NCI-H460 (cell line): ENCODE measurements around the gene UGCG. TPM values are rescaled to one million over a fixed set of nuclear protein-coding genes. Genes with fewer than 3 reads are reported as not detected.
"Not testable (repeated sequence)": the region's sequence is repeated elsewhere in the genome, so short reads cannot be mapped to it uniquely, and the experiment has no call there.

Source experiments
- DNase-seq: peaks from one replicate; pipeline ENCODE4 v3.0.0-alpha.2; 2016; ENCODE audit warnings: low read depth; ENCODE audit errors: extremely low read depth
- total RNA-seq: library from RNA; depleted of rRNA; stranded (reverse); fragments of >200 nt; shearing (Covaris generic); gene quantifications from 2 replicates; pipeline ENCODE4 v1.2.3, GENCODE V29; 2014

Gene UGCG
- total RNA-seq, 1 experiment from 2014 or later = 39.0 TPM

DNA sequence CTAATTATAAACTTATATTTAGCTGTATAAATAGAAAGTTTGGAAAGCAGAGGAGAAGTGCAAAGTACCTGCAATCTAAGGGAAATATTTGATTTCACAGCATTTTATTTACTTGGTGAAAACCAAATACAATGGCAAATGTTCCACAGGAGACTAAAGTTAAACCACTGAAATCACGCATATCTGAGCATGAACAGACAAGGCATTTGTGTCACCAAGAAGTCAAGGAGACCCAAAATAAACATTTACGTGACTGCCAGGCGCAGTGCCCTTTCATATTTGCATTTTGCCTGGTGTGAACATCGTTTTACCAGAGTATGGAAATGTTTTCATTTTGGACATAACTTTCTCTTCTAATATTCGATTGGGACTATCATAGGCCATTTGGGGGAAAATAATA lies 20.6 kb downstream of the UGCG start:
- no peak for DNase-seq

DNA sequence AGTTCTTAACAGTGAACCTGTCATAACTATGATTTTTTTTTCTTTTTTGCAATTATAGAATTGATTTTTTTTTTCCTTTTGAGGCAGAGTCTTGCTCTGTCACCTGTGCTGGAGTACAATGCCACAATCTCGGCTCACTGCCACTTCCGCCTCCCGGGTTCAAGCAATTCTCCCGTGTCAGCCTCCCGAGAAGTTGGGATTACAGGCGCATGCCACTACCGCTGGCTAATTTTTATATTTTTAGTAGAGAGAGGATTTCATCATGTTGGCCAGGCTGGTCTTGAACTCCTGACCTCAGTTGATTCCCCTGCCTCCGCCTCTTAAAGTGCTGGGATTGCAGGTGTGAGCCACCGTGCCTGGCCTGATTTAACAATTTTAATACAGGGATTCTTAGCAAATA lies 21.4 kb downstream of the UGCG start:
- no peak for DNase-seq

DNA sequence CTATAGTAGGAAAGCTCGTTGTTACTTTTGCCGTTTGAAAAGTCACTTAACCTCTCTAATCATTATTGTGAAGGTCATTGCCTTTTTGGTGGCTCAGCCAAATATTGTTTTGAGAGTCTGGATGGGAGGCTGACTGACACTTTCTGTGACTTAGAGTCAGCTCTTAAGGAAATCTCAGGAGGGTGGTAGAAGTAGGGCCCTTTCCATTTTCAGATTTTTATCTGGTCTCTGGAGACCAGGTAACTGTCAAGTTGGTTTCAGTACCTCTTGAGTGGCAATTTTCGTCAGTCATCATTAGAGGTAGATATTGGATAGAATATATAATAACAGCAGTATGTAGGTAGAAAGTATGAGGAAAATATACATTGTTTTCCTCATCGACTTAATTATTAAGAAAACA lies 23.3 kb downstream of the UGCG start:
- no peak for DNase-seq

- no peak for DNase-seq
These were observed 23.9 kb downstream of the UGCG start for GRCh38 chr9:111920531-111920930.

GRCh38 chr9:111922324-111923013 lies 25.9 kb downstream of the UGCG start:
- DNase-seq = no peak

DNA sequence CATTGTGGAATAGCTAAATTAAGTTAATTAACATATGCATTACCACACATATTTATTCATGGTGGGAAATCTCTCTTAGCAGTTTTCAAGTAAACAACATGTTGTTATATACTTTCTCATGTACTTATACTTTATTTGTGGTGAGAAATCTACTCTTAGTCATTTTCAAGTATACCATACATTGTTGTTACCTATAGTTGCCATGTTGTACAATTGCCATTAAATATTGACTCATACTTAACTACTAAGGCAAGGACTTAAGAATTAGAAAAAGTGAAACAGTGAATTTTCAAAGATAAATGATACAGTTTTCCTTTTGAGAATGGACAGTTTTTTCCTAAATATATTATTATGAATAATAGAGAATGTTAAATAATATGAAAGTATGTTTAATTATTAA lies 27.7 kb downstream of the UGCG start:
- no peak for DNase-seq

DNA sequence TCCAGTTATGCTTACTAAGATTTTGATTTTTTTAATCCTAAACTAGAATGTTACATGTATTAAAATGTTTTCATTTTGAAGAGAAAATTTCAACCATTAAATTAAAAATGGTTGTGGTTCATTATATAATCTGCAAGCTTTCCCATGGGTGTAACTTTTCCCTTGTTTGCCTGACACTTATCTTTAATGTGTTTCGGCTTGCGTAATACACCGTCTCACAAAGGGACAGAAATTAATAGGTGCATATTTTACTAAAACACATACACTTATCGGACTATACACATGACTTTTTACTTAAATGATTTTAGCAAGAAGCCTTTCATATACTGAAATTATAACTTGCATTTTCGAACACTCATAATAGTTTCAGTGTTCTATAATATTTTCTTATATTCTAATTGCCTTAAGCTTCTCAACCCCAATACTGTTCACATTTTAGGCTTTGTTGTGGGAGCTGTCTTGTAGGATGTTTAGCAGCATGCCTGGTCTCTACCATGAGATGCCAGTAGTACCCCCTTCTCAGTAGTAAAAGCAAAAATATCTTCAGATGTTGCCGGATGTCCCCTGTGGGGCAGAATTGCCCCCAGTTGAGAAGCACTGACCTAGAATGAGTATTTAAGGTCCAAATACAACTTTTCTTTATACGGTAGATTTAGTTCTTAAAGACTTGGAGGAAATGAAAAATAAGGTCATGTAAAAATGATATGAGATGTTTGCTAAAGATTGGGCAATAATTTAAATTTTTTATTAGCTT lies 28.6 kb downstream of the UGCG start:
- DNase-seq = no peak

DNA sequence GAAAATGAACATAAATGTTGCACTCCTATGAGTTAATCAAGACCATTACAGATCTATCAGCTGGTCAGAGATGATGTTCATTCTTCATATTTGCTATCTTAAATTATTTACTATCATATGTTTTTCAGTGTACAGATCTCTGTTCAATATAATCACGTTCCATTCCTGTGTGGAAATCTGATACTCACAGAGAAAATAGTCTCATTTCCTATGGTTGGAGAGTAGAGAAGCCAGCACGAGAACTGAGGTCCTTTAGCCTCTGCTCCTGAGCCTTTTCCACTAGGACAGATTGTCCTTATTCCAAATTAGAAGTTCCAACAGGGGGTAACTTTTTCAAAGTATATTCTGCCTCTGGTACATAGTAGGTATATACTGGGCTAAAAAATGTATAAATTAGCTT lies 29.2 kb downstream of the UGCG start:
- DNase-seq = no peak

- no peak for DNase-seq
These were observed 29.8 kb downstream of the UGCG start for GRCh38 chr9:111926421-111926875.

GRCh38 chr9:111928359-111928720 lies 31.7 kb downstream of the UGCG start:
- DNase-seq = no peak

- no peak for DNase-seq
These were observed 38.1 kb downstream of the UGCG start for GRCh38 chr9:111934747-111935146.

GRCh38 chr9:111936391-111936790 lies 39.8 kb downstream of the UGCG start:
- DNase-seq = no peak

DNA sequence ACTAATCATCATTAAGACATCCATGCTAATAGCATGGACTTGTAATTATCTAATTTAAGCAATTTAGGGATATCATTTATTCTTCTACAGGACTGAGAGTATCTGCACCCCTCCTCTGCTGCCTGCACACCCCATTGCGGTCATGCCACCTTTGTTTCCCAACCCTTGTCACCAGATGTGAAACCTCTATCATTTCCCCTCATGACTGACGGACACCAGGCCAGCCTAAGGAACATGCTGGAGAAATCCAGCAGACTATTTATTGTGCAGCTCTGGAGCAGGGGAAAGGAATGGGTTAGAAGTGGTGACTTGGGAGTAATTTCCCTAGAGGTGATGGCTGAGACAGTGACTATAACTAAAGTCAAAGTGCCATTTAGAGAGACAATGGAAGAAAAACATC lies 40.7 kb downstream of the UGCG start:
- no peak for DNase-seq

DNA sequence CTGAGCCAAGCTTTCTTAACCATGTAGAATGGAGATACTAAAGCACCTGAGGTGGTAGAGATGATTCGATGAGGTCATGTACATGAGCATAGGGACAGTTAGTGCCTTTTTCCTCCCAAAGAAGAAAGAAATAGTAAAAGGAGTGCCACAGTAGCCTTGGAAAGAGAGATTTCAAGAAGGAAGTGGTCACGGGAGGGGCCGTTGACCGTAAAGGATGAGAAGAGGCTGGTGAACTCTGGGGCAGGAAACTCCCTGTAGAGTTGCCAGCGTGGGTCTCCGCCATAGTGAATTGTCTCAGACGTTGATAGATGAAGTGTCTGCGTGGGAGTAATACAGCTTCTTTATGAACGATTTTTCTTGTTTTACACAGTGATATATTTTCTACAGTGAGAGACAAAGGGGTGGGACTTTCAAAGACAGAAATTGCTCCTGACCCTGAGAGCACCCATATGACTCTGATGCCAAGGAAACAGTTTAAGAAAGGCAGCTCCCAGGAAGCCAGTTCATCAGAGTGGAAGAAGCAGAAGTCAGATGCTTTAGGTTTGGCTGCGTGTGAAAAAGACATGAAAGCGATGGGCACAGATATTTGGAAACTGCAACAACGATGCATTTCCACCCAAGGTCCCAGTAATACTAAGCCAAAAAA lies 41.3 kb downstream of the UGCG start:
- no peak for DNase-seq

- no peak for DNase-seq
These were observed 41.8 kb downstream of the UGCG start for GRCh38 chr9:111938427-111938800.

DNA sequence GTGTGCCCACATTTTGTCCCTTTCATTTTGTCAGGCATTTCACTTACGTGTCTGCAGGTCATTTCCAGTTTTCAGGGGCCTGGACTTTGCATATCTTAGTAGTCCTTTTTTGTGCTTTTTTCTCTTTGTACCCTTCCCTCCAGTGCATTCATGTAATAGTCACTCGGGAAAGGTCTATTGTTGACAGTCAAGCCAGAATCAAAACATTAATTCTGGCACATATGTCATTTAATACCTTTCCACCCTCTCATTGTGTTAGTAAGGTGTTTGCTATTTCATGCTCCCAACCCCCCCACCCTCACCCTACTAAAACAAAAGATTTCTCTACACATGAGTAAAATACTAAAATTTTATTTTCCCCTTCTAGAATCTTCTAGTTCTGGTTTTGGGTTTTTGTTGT lies 42.7 kb downstream of the UGCG start:
- no peak for DNase-seq

- no peak for DNase-seq
These were observed 44.1 kb downstream of the UGCG start for GRCh38 chr9:111940697-111941096.

- no peak for DNase-seq
These were observed 46.6 kb downstream of the UGCG start for GRCh38 chr9:111943200-111943599.

DNA sequence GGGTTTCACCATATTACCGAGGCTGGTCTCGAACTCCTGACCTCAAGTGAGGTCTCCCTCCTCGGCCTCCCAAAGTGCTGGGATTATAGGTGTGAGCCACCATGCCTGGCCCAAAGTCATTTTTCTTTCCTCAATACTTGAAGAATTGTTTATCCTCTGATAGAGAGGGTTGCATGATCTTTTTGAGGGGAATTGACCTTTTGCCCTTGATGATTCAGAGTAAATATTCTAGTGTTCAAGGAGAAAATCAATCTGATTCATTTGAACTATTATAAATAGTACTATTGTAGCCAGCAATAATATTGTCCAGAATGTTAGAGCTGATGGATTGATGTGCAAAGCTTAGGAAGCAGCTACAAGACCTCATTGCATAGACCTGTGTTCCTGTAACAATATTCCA lies 47.1 kb downstream of the UGCG start:
- DNase-seq = no peak

DNA sequence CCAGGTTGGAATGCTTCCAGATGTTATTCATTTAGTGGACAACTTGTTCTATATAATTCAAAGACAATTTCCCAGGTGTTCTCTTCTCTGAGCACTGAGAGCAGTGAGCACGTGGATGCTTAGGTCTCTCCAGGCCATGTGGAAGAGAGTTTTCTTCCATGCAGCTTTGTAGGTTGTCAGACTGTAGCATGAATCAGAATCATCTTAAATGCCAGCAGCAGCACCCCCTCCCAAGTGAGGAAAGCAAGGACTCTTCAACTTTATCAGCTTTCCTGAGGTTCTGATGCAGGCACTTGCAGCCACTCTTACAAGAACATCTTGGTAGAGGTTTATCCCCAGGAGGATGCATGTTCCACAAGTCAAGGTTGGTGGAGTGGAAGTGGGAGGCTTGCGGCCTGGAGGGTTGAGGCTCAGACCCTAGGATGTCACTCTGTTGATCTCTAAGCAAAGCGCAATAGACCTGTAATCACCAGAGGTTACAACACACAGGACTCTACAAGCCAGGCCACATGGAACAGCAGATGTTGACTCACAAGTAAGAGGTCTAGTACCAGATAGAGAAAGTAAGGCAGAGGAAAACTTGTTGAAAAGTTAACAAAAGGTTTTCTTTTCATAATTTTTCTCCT lies 47.7 kb downstream of the UGCG start:
- no peak for DNase-seq

- DNase-seq = no peak
These were observed 48.6 kb downstream of the UGCG start for GRCh38 chr9:111945216-111945615.

- not testable (repeated sequence) for DNase-seq
These were observed 51.5 kb downstream of the UGCG start for GRCh38 chr9:111948109-111948508.
